GM13976 (cell line): ENCODE measurements around the gene MYO9A.

Experiments used
- DNase-seq: peaks from one replicate; pipeline ENCODE4 v3.0.0; 2012; ENCODE audit warnings: low spot score
- CTCF ChIP-seq: IDR thresholded peaks from 2 replicates; pipeline ENCODE4 v1.5.1; 2012; ENCODE audit warnings: borderline replicate concordance, mild to moderate bottlenecking; ENCODE audit not compliant: insufficient read depth; ENCODE audit errors: extremely low read depth, missing control alignments, control extremely low read depth
- in situ Hi-C: fragments of 300-500 bp; cut with MboI; formaldehyde crosslinking; loops from one replicate; pipeline ENCODE4 v1.12.0; 2022; ENCODE audit warnings: low sequenced_read_pairs, mixed read lengths, inconsistent platforms; ENCODE audit not compliant: unreplicated experiment

The MYO9A gene

GRCh38 chr15:72050700-72051099, 67.2 kb downstream of the MYO9A start:
- DNase-seq = no peak
- no peak for TF ChIP-seq CTCF
- in situ Hi-C loops = no loop called here

- no peak for DNase-seq
- TF ChIP-seq CTCF = no peak
- in situ Hi-C loops = no loop called here
Measured at GRCh38 chr15:72047020-72047419, 70.9 kb downstream of the MYO9A start.

GRCh38 chr15:72044956-72045355, 73.0 kb downstream of the MYO9A start:
- no peak for TF ChIP-seq CTCF
- DNase-seq = no peak
- in situ Hi-C loops = no loop called here

GRCh38 chr15:72042865-72043264, 75.1 kb downstream of the MYO9A start:
- DNase-seq = no peak
- in situ Hi-C loops = no loop called here

GRCh38 chr15:72042054-72042453, 75.9 kb downstream of the MYO9A start:
- in situ Hi-C loops = no loop called here
- no peak for TF ChIP-seq CTCF
- no peak for DNase-seq

More at GRCh38 chr15:72042865-72043264, 75.1 kb downstream of the MYO9A start:
- no peak for TF ChIP-seq CTCF

- no peak for DNase-seq
- no peak for TF ChIP-seq CTCF
- in situ Hi-C loops = no loop called here
Measured at GRCh38 chr15:72037321-72037720, 80.6 kb downstream of the MYO9A start.
